Stomach (tissue), 19 donors: ENCODE results near the gene UGT1A10. TPM values are rescaled to one million over a fixed set of nuclear protein-coding genes. Genes with fewer than 3 reads are reported as not detected.
"Not testable (repeated sequence)": the region's sequence is repeated elsewhere in the genome, so short reads cannot be mapped to it uniquely, and the experiment has no call there.

ENCODE experiments used
- DNase-seq, 2 donors: peaks; one replicate each; pipeline versions ENCODE4 v3.0.0 to v3.0.0-alpha.2; 2013 to 2019
- H3K27ac ChIP-seq, 5 donors: fragments of 200-600 bp in 4 of 5; sonication (generic) in 4 of 5; one replicate each; pipeline ENCODE4 v1.5.1; 2013 to 2019; ENCODE audit warnings: mild to moderate bottlenecking in 1 of 5, moderate library complexity in 1 of 5
- H3K27me3 ChIP-seq, 3 donors: fragments of 200-600 bp; sonication (generic); one replicate each; pipeline ENCODE4 v1.5.1; 2017 to 2019; ENCODE audit warnings: mixed run types in 1 of 3
- H3K36me3 ChIP-seq, 4 donors: fragments of 200-600 bp; sonication (generic); 1 replicate in 3 of 4; 2 replicates in 1 of 4; pipeline ENCODE4 v1.5.1; 2016 to 2019
- H3K4me1 ChIP-seq, 4 donors: fragments of 200-600 bp; sonication (generic); one replicate each; pipeline ENCODE4 v1.5.1; 2016 to 2019
- H3K4me3 ChIP-seq, 4 donors: fragments of 200-600 bp; sonication (generic) in 3 of 4; one replicate each; pipeline ENCODE4 v1.5.1; 2016 to 2019; ENCODE audit warnings: mild to moderate bottlenecking in 1 of 4
- H3K9me3 ChIP-seq, 4 donors: fragments of 200-600 bp; sonication (generic); one replicate each; pipeline ENCODE4 v1.5.1; 2016 to 2019
- EP300 ChIP-seq: sonication (generic); formaldehyde crosslinking; IDR thresholded peaks from one replicate; pipeline ENCODE4 v1.6.1; 2017; ENCODE audit warnings: antibody characterized with exemption
- POLR2A ChIP-seq, 4 donors: fragments of 450-650 bp; IDR thresholded peaks; one replicate each; pipeline ENCODE4 v1.6.1; 2016; ENCODE audit warnings: antibody characterized with exemption in 4 of 4, control low read depth in 2 of 4, mild to moderate bottlenecking in 1 of 4, moderate library complexity in 1 of 4
- POLR2AphosphoS5 ChIP-seq, 3 donors: sonication (generic); formaldehyde crosslinking; IDR thresholded peaks; one replicate each; pipeline ENCODE4 v1.6.1; 2016; ENCODE audit warnings: antibody characterized with exemption in 3 of 3
- WGBS, 5 donors: extraction: QIAGEN DNeasy Blood & Tissue Kit in 3 of 5; methylation state at CpG; one replicate each; pipeline versions ENCODE4 v1.1.5 to v1.1.7; 2013 to 2018; 5-methylcytosine and 5-hydroxymethylcytosine counted together
- intact Hi-C: fragments of 100-400 bp; cut with DNase I; formaldehyde crosslinking; loops from one replicate; pipeline ENCODE4 v1.15.1; 2023; ENCODE audit warnings: low total_unique reads
- long read RNA-seq, 10 donors: transcript quantifications; one replicate each; lab custom pipeline, GENCODE V29; 2026
- polyA plus RNA-seq, 3 donors: library from polyadenylated mRNA; stranded (reverse); fragments of 200-250 nt; gene quantifications; one replicate each; pipeline ENCODE4 v1.2.3, GENCODE V29; 2013
- total RNA-seq, 5 donors: library from RNA; depleted of rRNA; stranded (reverse); fragments of >200 nt; gene quantifications; one replicate each; pipeline versions ENCODE4 v1.1.0 to v1.2.3, GENCODE V29; 2014 to 2016
- TF ChIP-seq, protein P1 (sequence below), 7 experiments: fragments of 450-650 bp in 4 of 7; fragments of 200-600 bp in 3 of 7; sonication (generic) in 3 of 7; IDR thresholded peaks; one replicate each; pipeline ENCODE4 v1.5.1; 2016 to 2019; ENCODE audit warnings: antibody characterized with exemption in 7 of 7, control low read depth in 2 of 7, mild to moderate bottlenecking in 1 of 7
- donor health status: healthy with polysubstance abuse.
- donor health status: Bipolar disorder and iron deficiency.
- donor health status: healthy.

The UGT1A10 gene
- total RNA-seq (10 to 100 TPM in 1 of 5 donors, 1 to 10 TPM in 2, under 1 TPM in 1, not detected in 1; 0.45 to 32.7 (median 5.2) TPM), polyA plus RNA-seq (1 to 10 TPM; 1.8 to 2.5 (median 2.2) TPM)
- long read RNA-seq, donor 1, result 0 reads
- long read RNA-seq, donor 2, result 0 reads
- long read RNA-seq, donor 3, result 0 reads
- long read RNA-seq, donor 4, result 0 reads
- long read RNA-seq, donor 5, result 0 reads
- long read RNA-seq, donor 6, result 0 reads
- long read RNA-seq, donor 7, result 0 reads
- long read RNA-seq, donor 8, partial matches to known transcripts, result 0 of 4 reads
- long read RNA-seq, donor 8, other reads (novel, unspliced or antisense), result 0 of 4 reads
- long read RNA-seq, donor 9, result 0 reads
- long read RNA-seq, donor 10, result 0 reads

DNA sequence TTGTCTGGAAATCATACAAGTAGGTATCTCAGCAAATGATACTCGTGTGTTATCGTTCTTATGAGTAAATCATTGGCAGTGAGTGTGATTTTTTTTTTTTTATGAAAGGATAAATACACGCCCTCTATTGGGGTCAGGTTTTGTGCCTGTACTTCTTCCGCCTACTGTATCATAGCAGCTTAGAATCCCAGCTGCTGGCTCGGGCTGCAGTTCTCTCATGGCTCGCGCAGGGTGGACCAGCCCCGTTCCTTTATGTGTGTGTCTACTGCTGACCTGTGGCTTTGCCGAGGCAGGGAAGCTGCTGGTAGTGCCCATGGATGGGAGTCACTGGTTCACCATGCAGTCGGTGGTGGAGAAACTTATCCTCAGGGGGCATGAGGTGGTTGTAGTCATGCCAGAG, at the start of gene UGT1A10:
TSS of gene UGT1A10 (plus strand) at position 143 of the 400 bp plus-strand sequence. CDS start at position 218, 75 bp downstream.
- H3K36me3 ChIP-seq, H3K4me1 ChIP-seq, H3K27me3 ChIP-seq, H3K9me3 ChIP-seq, H3K4me3 ChIP-seq, DNase-seq, intact Hi-C loops, H3K27ac ChIP-seq: not testable (repeated sequence)
- WGBS, 5 donors, result 60 to 80% (median 66%) methylated on average over 10 of the region's 10 CpGs

DNA sequence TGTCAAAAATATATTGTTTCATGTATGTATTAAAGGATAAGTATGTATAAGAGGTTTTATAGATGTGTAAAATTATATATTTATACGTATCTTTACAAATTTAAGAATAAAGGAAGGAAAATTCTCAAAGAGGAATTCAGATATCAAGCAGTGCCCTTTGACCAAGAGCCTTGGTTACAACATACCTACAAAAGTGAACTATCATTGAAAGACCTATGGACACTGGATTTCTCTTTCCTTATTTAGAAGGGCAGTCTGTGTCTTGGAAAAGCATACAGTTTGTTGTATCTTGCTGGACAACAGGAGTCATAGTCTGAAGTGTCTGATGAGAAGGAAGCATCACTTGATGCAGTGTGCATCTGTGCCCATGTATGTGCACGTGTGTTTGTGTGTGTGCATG, 47.8 kb upstream of the UGT1A10 start:
- no peaks in the 10 kb centered on the region for H3K36me3 ChIP-seq
- no peak overlapping the region for H3K4me3 ChIP-seq
- no peaks in the 10 kb centered on the region for H3K27me3 ChIP-seq
- intact Hi-C loops, result no loop called here
- H3K9me3 ChIP-seq, result no peaks in the 10 kb centered on the region
- no peaks in the 10 kb centered on the region for H3K4me1 ChIP-seq
- 82 to 94% (median 91%) methylated on average over 2 of the region's 2 CpGs for WGBS, 5 donors
- DNase-seq, result no peak
- no peak overlapping the region for H3K27ac ChIP-seq
- TF ChIP-seq, protein P1, sequence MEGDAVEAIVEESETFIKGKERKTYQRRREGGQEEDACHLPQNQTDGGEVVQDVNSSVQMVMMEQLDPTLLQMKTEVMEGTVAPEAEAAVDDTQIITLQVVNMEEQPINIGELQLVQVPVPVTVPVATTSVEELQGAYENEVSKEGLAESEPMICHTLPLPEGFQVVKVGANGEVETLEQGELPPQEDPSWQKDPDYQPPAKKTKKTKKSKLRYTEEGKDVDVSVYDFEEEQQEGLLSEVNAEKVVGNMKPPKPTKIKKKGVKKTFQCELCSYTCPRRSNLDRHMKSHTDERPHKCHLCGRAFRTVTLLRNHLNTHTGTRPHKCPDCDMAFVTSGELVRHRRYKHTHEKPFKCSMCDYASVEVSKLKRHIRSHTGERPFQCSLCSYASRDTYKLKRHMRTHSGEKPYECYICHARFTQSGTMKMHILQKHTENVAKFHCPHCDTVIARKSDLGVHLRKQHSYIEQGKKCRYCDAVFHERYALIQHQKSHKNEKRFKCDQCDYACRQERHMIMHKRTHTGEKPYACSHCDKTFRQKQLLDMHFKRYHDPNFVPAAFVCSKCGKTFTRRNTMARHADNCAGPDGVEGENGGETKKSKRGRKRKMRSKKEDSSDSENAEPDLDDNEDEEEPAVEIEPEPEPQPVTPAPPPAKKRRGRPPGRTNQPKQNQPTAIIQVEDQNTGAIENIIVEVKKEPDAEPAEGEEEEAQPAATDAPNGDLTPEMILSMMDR (IDR thresholded peaks at IDR 0.05), result no peak
- TF ChIP-seq POLR2AphosphoS5 (IDR thresholded peaks at IDR 0.05), result no peak
- no peak for TF ChIP-seq EP300
- no peak for TF ChIP-seq POLR2A (IDR thresholded peaks at IDR 0.05)

DNA sequence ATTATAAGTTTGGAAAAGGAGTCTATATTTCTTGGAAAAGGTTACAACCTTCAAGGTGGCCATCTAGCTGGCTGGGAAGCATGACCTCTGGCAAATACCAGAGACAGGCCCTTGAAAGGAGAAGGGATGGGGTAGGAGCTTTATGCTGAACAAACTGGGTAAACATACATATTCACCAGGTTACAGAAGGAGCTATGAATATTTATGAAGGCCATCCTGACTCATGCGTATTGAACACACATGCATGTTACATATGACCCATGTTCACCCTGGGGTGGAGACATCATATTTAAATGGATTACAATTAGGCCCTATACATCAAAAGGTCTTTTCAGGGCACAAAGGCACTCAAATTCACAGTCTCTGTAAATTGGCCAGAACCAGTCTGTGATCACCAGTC, 43.5 kb upstream of the UGT1A10 start:
- H3K9me3 ChIP-seq, DNase-seq, H3K27me3 ChIP-seq, H3K4me1 ChIP-seq, H3K36me3 ChIP-seq, H3K27ac ChIP-seq, H3K4me3 ChIP-seq, intact Hi-C loops: not testable (repeated sequence)
- 84 to 100% (median 100%) methylated on average over 1 of the region's 1 CpG for WGBS, 5 donors

DNA sequence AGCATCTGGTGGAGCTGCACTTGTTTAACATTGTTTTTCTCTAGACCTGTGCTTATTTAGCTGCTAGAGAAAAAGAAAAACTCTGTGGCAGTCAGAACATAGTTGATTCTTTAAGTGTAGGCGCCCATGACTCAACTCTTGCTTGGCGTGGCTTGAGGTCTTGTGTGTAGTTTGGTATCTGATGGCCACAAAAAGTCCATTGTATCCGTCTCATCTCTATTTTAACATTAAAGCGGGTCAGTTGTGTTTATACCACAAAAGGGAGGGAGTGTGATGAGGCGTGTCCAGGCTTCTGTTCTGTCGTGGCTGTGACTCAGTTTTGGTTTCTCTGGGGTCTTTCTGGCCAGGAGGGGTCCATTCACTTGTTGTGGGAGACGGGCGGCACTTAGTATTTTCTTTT, 43.0 kb upstream of the UGT1A10 start:
- no peak for DNase-seq
- intact Hi-C loops, result no loop called here
- Histone ChIP-seq H3K9me3 (no peaks in the 10 kb centered on the region), H3K4me1 (no peaks in the 10 kb centered on the region), H3K27me3 (no peaks in the 10 kb centered on the region), H3K36me3 (no peaks in the 10 kb centered on the region), H3K4me3 (no peak overlapping the region), H3K27ac (no peak overlapping the region)
- WGBS, 5 donors, result 74 to 84% (median 81%) methylated on average over 8 of the region's 8 CpGs
- TF ChIP-seq EP300, result no peak
- no peak for TF ChIP-seq POLR2AphosphoS5 (IDR thresholded peaks at IDR 0.05)
- TF ChIP-seq, protein P1 (IDR thresholded peaks at IDR 0.05), result no peak
- TF ChIP-seq POLR2A (IDR thresholded peaks at IDR 0.05), result no peak

DNA sequence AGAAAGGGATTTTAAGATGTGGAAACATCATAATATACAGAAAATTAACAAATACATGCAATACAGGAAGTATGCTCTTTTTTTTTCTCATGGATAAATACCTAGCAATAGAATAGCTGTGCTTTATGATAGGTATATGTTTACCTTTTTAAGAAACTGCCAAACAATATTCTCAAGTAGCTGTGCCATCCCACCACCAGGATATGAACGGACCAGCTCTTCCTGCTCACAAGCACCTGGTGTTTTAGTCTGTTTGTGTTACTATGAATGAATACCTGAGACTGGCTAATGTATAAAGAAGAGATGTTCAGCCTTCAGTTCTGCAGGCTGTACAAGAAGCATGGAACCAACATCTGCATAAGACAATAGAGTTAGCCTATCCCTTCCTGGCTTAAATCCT, 38.7 kb upstream of the UGT1A10 start:
- Histone ChIP-seq H3K4me1 (no peaks in the 10 kb centered on the region), H3K36me3 (no peaks in the 10 kb centered on the region), H3K9me3 (no peaks in the 10 kb centered on the region), H3K27me3 (peaks cover 0 to 6% (median 0%) of the 10 kb centered on the region in 3 donors), H3K27ac (no peak overlapping the region), H3K4me3 (no peak overlapping the region)
- TF ChIP-seq POLR2A (IDR thresholded peaks at IDR 0.05) (no peak), EP300 (no peak), POLR2AphosphoS5 (IDR thresholded peaks at IDR 0.05) (no peak)
- TF ChIP-seq, protein P1 (IDR thresholded peaks at IDR 0.05), result no peak
- intact Hi-C loops, result no loop called here
- 33 to 51% (median 41%) methylated on average over 1 of the region's 1 CpG for WGBS, 5 donors
- no peak for DNase-seq
